HG02970 (cell line): ENCODE data around the gene ZSCAN5A.
"Not testable (repeated sequence)": the region's sequence is repeated elsewhere in the genome, so short reads cannot be mapped to it uniquely, and the experiment has no call there.

ENCODE experiments used
- ATAC-seq: cut with Tn5 transposase; IDR thresholded peaks from one replicate; pipeline ENCODE4 v1.9.1; 2021; ENCODE audit warnings: mild to moderate bottlenecking, moderate library complexity, moderate number of reproducible peaks; ENCODE audit not compliant: unreplicated experiment, low FRiP score

ZSCAN5A gene

GRCh38 chr19:56314381-56315076, at the start of gene ZSCAN5A:
Gene ZSCAN5A, minus strand, starts transcription at chr19:56314839. Its CDS starts 89,793 bp downstream, at chr19:56225046.
- peak; percentile 73 for ATAC-seq

- no peak for ATAC-seq
These were observed 46.2 kb upstream of the ZSCAN5A start for GRCh38 chr19:56360841-56361240.

- ATAC-seq = no peak
These were observed 42.3 kb upstream of the ZSCAN5A start for GRCh38 chr19:56356944-56357343.

- no peak for ATAC-seq
These were observed 40.9 kb upstream of the ZSCAN5A start for GRCh38 chr19:56355517-56355916.

GRCh38 chr19:56351208-56351607, 36.6 kb upstream of the ZSCAN5A start:
- no peak for ATAC-seq

GRCh38 chr19:56350416-56351045, 35.9 kb upstream of the ZSCAN5A start:
- no peak for ATAC-seq

- ATAC-seq = no peak
These were observed 33.7 kb upstream of the ZSCAN5A start for GRCh38 chr19:56348289-56348877.

- no peak for ATAC-seq
These were observed 32.6 kb upstream of the ZSCAN5A start for GRCh38 chr19:56347163-56347778.

GRCh38 chr19:56341948-56342347, 27.3 kb upstream of the ZSCAN5A start:
- no peak for ATAC-seq

GRCh38 chr19:56339031-56339430, 24.4 kb upstream of the ZSCAN5A start:
- ATAC-seq = not testable (repeated sequence)

GRCh38 chr19:56337077-56337476, 22.4 kb upstream of the ZSCAN5A start:
- ATAC-seq = not testable (repeated sequence)

- ATAC-seq = not testable (repeated sequence)
These were observed 20.7 kb upstream of the ZSCAN5A start for GRCh38 chr19:56335371-56335770.

GRCh38 chr19:56333506-56333905, 18.9 kb upstream of the ZSCAN5A start:
- ATAC-seq = no peak

GRCh38 chr19:56332695-56333094, 18.1 kb upstream of the ZSCAN5A start:
- no peak for ATAC-seq

GRCh38 chr19:56324436-56324835, 9.8 kb upstream of the ZSCAN5A start:
- ATAC-seq = no peak

- no peak for ATAC-seq
These were observed 7.4 kb upstream of the ZSCAN5A start for GRCh38 chr19:56321989-56322440.

GRCh38 chr19:56321254-56321988, 6.8 kb upstream of the ZSCAN5A start:
- ATAC-seq = no peak

GRCh38 chr19:56319991-56320390, 5.4 kb upstream of the ZSCAN5A start:
- no peak for ATAC-seq

GRCh38 chr19:56317749-56318148, 3.1 kb upstream of the ZSCAN5A start:
- ATAC-seq = no peak

- no peak for ATAC-seq
These were observed 2.1 kb upstream of the ZSCAN5A start for GRCh38 chr19:56316728-56317127.
